GM12801 (cell line): ENCODE measurements around the gene TMEM158.

ENCODE experiments used
- TF ChIP-seq, protein P1 (sequence below): IDR thresholded peaks from one replicate; pipeline ENCODE4 v1.5.1; 2011; ENCODE audit warnings: control low read depth; ENCODE audit not compliant: insufficient read length; ENCODE audit errors: extremely low read depth

The TMEM158 gene

DNA sequence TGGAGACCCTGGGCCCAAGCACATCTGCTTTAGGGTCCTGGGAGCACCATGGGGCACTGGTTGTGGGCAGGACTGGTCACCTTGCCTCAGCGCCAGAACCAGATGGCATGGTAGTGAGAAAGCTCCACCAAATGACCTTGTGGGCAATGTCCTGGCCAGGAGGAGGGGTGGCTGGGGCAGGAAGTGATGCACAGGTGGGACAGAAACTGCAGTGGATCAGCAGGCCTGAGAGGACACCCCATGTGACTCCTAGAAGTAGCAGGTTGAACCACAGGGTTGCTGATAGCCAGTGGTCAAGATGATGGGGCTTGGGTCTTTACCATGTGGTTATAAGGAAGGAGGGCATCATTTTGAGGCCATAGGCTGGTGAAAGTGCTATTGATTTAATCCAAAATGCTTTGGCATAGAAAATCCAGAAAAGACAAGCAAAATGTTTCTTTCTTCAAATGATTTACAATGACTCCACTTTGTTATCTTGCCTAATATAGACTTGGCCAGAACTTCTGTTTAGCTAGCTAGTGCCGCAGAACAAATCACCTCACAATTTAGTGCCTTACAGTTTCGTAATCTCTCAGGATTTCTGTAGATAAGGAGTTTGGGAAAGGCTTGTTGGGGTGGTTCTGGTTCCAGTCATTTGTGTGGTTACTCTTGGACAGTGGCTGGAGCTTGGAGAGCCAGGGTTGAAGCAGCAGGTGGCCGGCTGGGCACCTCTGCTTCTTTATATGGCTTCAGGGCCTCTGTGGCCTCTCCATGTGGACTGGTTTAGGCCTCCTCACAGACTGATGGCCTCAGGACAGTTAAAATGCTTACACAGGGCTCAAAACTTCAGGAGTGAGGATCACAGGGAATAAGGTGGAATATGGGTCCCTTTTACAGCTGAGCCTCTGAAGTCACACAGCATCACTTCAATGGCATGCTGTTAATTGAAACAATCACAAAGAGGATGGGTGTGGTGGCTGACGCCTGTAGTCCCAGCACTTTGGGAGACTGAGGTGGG is 27.5 kb downstream of the TMEM158 start:
- TF ChIP-seq, protein P1, sequence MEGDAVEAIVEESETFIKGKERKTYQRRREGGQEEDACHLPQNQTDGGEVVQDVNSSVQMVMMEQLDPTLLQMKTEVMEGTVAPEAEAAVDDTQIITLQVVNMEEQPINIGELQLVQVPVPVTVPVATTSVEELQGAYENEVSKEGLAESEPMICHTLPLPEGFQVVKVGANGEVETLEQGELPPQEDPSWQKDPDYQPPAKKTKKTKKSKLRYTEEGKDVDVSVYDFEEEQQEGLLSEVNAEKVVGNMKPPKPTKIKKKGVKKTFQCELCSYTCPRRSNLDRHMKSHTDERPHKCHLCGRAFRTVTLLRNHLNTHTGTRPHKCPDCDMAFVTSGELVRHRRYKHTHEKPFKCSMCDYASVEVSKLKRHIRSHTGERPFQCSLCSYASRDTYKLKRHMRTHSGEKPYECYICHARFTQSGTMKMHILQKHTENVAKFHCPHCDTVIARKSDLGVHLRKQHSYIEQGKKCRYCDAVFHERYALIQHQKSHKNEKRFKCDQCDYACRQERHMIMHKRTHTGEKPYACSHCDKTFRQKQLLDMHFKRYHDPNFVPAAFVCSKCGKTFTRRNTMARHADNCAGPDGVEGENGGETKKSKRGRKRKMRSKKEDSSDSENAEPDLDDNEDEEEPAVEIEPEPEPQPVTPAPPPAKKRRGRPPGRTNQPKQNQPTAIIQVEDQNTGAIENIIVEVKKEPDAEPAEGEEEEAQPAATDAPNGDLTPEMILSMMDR: no peak

DNA sequence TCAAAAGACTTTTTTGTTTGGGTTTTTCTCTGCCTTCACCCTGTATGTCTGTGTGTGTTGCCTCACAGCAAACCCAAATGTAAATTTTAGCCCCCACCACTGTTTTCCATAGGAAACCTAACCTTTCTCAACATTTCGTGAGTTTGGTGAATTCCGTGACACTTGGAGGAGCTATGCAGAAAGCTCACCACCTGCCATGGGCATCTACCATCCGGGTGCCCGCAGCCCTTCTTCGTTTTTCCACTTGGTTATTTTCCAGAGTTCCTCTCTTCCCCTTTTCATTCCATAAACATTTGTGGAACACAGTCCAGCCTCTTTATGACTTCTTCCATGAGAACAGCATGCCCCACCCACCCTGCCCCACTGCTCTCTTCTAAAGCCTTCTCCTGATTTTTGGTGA is 31.3 kb downstream of the TMEM158 start:
- TF ChIP-seq, protein P1: no peak

DNA sequence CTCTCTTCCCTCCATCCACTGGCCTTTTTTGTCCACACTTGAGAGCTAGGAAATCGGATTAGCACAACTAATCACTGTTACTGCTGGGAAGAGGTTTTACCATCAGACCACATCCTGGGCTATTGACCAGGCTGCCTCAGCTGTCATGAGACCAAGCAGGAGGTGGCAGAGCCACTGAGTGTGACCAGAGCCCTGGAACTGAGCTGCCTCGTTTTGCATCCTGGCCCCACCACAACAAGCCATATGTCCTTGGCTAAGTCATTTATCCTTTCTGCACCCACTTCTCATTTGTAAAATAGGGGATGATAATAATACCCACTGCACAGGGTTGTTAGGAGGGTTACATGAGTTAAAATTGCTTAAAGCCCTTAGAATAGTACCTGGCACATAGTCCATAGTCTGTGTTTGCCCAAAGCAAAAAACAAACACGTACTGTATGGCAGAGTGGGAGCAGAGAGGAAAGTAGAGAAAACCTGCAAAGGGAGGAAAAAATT is 34.1 kb downstream of the TMEM158 start:
- TF ChIP-seq, protein P1: no peak

DNA sequence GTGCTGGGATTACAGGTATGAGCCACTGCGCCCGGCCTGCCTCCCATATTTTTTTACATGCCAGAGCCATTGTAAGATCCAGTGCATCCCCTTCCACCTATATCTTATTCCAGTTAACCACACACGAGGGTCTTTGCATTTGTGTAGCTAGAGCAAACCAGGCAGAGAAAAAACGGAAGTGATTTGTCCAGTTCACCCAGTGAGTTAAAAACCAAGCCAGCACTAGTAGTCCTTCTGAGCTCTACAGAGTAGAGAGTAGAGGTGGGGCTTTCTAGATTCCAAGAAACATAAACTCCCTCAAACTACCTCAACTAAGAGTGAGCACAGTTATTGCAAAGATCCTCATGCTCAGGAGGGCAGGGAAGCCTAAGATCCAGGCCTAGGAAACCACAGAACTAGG is 34.7 kb downstream of the TMEM158 start:
- TF ChIP-seq, protein P1: no peak

DNA sequence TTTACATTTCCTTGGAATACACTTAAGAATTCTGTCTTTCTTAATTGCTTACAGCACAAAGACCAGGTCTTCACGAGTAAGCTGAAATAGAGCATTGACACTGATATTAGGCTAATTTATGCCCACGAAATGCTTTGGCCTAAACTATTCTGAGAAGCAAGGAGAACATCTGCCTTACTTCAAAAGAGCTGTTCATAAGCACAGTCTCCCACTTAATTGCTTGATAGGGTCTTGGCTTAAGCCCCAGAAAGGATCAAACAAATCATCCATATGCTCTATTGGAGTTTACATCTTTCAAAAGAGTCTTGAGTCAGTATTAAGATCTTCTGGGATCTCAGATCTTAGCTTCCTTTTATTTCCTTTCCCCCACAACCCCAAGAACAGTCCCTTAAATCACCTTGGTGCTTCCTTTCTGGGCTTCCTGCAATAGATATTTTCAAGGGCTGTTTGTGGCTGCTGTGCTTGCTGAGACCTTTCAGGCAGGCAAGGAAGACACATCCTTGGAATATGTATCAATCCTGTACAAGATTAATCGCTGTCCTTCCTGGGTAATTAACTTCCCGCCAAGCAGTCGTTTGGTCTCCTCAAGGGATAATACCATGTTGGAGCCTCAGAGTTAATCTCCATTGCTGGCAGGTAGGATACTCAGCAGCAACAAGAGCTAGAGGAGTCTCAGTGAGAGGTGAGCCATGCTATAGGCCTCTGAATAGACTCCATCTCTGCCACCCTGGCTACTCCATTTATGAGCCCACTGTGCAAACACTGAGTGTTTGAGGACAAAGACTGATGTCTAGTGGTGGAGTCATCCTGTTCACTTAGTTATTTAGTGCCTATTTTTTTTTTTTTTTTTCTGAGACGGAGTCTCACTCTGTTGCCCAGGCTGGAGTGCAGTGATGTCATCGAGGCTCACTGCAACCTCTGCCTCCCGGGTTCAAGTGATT is 37.1 kb downstream of the TMEM158 start:
- TF ChIP-seq, protein P1: no peak

DNA sequence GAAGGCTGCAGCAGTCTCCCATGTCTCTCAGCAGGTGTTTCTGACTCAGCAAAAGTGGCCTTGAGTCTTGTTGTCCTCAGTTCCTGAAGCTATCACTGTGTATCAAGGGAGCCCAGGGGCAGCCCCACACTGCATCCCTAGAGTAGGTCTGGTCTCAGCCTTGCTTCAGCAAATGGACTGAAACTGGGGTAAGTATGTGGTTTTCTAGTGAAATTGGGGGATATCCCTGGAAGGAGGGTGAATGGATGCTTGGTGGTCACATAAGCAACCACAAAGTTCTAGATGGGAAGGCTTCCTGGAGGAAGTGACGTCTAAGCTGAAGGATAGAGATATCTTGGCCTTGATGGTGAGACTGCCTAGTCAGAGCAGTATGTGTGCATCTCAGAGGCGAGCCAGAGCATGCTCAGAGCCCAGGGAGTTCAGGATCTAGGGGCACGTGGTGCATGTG is 38.4 kb downstream of the TMEM158 start:
- TF ChIP-seq, protein P1: no peak

DNA sequence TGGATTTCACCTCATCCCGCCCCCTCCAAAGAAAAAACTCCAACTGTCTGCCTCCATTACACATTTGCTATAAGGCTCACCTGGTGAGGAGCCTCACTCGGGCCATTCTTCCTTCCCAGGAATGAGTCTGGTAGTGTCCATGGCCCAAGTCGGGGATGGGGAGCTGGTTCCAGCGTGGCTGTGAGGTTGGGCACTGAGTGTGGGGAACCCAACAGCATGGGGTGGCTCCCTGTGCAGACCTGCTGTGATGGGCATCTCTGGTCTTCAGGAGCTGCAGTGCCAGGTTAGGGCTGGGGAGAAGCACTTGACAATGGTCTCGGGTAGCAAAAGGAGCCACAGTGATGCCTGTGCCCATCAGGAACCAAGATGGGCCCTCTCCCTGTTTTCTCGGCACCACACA is 39.2 kb downstream of the TMEM158 start:
- TF ChIP-seq, protein P1: no peak
